ENCODE results near the gene C19orf53.
A peak's percentile ranks its signal among the peaks of the same experiment; 100 is the strongest.

The C19orf53 gene

DNA sequence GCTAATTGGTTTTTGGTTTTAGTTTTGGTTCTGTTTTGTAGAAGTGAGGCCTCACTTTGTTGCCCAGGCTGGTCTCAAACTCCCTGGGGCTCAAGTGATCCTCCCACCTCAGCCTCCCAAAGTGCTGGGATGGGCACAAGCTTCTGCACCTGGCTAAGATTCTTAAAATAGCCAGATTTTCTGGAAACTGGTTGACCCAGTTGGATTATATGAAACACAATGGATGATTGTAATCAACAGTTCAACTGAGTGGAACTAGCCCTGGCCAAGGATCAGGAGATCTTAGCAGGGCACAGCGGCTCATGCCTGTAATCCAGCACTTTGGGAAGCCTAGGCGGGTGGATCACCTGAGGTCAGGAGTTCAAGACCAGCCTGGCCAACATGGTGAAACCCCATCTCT, 39.5 kb upstream of the C19orf53 start:
- TF ChIP-seq, protein P1, sequence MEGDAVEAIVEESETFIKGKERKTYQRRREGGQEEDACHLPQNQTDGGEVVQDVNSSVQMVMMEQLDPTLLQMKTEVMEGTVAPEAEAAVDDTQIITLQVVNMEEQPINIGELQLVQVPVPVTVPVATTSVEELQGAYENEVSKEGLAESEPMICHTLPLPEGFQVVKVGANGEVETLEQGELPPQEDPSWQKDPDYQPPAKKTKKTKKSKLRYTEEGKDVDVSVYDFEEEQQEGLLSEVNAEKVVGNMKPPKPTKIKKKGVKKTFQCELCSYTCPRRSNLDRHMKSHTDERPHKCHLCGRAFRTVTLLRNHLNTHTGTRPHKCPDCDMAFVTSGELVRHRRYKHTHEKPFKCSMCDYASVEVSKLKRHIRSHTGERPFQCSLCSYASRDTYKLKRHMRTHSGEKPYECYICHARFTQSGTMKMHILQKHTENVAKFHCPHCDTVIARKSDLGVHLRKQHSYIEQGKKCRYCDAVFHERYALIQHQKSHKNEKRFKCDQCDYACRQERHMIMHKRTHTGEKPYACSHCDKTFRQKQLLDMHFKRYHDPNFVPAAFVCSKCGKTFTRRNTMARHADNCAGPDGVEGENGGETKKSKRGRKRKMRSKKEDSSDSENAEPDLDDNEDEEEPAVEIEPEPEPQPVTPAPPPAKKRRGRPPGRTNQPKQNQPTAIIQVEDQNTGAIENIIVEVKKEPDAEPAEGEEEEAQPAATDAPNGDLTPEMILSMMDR (conservative IDR thresholded peaks at IDR 0.05; ENCODE audit: low read length): no peak
- H3K4me3 ChIP-seq (ENCODE audit: low read length): no peak overlapping the region
- no peak for DNase-seq (ENCODE audit: low read depth)

DNA sequence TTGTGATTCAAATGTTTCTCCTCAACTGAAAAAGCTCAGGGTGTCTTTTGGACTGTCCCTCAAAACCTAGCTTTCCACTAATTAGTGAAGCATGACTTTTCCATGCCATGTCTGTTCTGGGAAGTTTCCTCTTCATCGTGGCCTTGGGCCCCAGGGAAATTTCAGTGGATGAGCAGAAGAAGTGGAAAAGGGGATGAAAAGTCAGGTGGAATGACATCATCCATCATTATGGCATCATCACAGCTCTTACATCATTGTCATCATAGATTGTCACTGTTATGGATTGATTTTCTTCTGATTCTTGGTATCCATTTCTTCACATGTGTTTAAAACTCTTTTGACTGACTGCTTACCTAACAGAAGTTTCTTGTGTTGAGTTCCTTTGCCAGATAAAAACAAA, 36.2 kb upstream of the C19orf53 start:
- TF ChIP-seq, protein P1 (conservative IDR thresholded peaks at IDR 0.05; ENCODE audit: low read length): no peak
- H3K4me3 ChIP-seq (ENCODE audit: low read length): no peak overlapping the region
- no peak for DNase-seq (ENCODE audit: low read depth)

DNA sequence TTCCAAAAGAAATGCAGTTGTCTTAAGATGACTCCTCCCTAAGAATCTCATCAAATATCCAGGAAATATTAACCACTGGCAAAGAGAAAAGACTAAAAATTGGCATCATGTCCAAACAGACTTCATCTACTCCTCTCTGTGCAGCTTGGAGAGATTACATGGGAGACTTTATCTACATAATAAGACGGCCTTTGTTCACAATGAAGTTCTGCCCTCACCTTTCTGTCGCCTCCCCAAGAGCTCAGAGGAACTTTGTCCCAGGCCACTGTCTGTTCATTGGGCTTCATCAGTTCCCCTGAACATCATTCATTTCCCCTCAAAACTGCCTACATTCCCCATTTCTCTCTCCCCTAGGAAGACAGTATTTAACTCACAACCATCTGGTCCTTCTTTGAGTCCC, 32.4 kb upstream of the C19orf53 start:
- TF ChIP-seq, protein P1 (conservative IDR thresholded peaks at IDR 0.05; ENCODE audit: low read length): no peak
- H3K4me3 ChIP-seq (ENCODE audit: low read length): no peak overlapping the region
- DNase-seq (ENCODE audit: low read depth): no peak

DNA sequence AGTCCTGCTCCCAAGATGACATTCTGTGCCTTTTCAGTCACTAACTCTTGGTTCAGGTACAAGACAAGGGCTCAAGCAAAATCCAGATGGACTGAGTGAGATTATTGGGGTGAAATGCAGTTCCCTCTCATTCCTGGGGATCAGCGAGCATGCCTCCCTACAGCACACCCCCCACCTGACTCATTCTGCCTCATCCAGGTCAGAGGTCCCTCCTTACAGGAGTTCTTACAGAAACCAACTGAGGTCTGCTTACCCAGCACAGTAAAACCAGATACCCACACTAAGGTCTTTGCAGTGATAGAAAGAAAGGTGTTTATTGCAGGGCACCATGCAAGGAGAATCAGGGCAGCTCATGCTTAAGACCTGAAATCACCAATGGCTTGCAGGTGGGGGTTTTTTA, 31.5 kb upstream of the C19orf53 start:
- no peak for DNase-seq (ENCODE audit: low read depth)
- H3K4me3 ChIP-seq (ENCODE audit: low read length): no peak overlapping the region
- TF ChIP-seq, protein P1 (conservative IDR thresholded peaks at IDR 0.05; ENCODE audit: low read length): no peak

DNA sequence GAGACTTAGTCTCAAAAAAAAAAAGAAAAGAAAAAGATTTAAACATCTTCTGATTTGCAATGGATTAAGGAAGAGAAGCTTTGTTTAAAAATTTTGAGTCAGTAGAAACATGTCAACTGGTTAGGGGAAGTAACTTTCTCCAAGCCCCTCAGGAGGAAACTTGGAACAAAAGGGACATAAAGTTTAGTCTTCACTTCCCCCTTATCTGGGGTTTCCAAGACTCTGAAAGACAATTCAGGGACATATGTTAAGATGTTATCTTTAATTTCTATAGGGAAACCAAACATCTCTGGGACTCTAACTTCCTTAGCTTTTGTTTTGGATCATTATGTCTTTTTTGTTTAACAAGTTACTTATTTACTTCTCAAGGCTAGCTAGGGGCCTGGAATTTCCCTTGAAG, 30.1 kb upstream of the C19orf53 start:
- TF ChIP-seq, protein P1 (conservative IDR thresholded peaks at IDR 0.05; ENCODE audit: low read length): no peak
- no peak for DNase-seq (ENCODE audit: low read depth)
- H3K4me3 ChIP-seq (ENCODE audit: low read length): no peak overlapping the region

DNA sequence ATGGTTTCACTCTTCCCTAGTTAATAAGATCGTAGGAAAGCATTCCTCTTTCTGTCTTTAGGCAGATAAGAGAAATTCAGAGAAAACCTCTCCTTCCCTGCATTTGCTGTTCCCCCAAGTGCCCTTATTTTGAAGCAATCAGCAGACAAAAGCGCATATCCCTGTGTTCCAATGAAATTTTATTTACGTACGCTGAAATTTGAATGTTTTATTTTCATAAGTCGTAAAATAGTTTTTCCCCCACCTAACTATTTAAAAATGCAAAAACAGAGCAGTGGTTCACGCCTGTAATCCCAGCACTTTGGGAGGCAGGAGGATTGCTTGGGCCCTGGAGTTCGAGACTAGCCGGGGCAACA, 27.2 kb upstream of the C19orf53 start:
- TF ChIP-seq, protein P1 (conservative IDR thresholded peaks at IDR 0.05; ENCODE audit: low read length): no peak
- peak overlapping the region; percentile 78 for H3K4me3 ChIP-seq (ENCODE audit: low read length)
- no peak for DNase-seq (ENCODE audit: low read depth)

DNA sequence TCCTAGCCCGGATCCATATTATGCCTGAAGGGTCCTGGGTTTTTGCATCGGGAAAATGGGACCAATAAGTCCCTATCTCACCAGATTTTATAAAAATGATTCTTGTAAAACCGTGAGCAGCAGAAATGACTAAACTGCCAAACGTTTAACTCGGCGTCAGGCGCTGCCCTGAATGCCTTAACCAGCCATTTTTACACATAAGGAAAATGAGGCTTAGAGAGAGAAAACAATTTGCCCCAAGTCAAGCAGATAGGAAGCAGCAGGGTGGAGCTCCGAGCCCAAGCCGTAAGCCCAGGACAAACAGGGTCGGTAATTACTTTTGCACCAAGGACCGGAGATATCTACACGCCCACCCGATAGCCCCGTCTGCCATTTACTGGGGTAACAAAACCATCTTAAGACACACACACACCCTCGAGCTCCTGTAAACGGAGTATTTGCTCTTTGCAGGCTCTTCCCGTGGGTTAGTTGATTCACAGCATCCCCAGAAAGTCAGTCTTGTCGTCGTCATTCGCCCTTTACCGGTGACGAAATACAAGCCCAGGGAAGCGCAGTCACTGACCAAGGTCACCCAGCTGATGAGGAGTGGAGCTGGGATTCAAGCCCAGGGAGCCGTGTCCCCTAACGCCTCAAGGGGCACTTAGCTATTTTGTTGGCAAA, 26.0 kb upstream of the C19orf53 start:
- peak; percentile 36 for DNase-seq (ENCODE audit: low read depth)
- TF ChIP-seq, protein P1 (conservative IDR thresholded peaks at IDR 0.05; ENCODE audit: low read length): no peak
- H3K4me3 ChIP-seq (ENCODE audit: low read length): peak overlapping the region; percentile 78

All from AG10803 (cell line).